CD4-positive, CD25-positive, alpha-beta regulatory T cell (primary cell): ENCODE measurements around the gene RASA4. TPM values are rescaled to one million over a fixed set of nuclear protein-coding genes. Genes with fewer than 3 reads are reported as not detected.
"Not testable (repeated sequence)": the region's sequence is repeated elsewhere in the genome, so short reads cannot be mapped to it uniquely, and the experiment has no call there.

Experiments used
- ATAC-seq, 2 donors: fragments of 150-1000 bp; cut with Tn5 transposase; one replicate each; pipeline ENCODE4 v1.10.0; 2021; ENCODE audit warnings: low read depth in 2 of 2, moderate number of reproducible peaks in 2 of 2, moderate library complexity in 1 of 2
- DNase-seq, 3 donors: peaks; one replicate each; pipeline versions ENCODE4 v3.0.0 to v3.0.0-alpha.2; 2012 to 2022; ENCODE audit warnings: mixed read lengths in 1 of 3
- H3K27ac ChIP-seq: one replicate; pipeline ENCODE4 v1.7.0; 2013; ENCODE audit warnings: mild to moderate bottlenecking, low read length; ENCODE audit not compliant: insufficient read depth, poor library complexity, severe bottlenecking
- H3K27me3 ChIP-seq: one replicate; pipeline ENCODE4 v1.7.0; 2013; ENCODE audit warnings: low read length; ENCODE audit not compliant: control insufficient read depth, insufficient read depth
- H3K36me3 ChIP-seq: one replicate; pipeline ENCODE4 v1.7.0; 2013; ENCODE audit warnings: mild to moderate bottlenecking, low read length, moderate library complexity; ENCODE audit not compliant: control insufficient read depth, insufficient read depth
- H3K4me1 ChIP-seq: 2 replicates; pipeline ENCODE4 v1.7.0; 2013; ENCODE audit warnings: mild to moderate bottlenecking, low read length; ENCODE audit not compliant: insufficient read depth, control insufficient read depth, poor library complexity, severe bottlenecking
- H3K4me3 ChIP-seq: one replicate; pipeline ENCODE4 v1.7.0; 2013; ENCODE audit warnings: low read depth, mild to moderate bottlenecking, low read length, moderate library complexity
- H3K9me3 ChIP-seq, 2 experiments: 1 replicate in 1 of 2; 2 replicates in 1 of 2; pipeline ENCODE4 v1.7.0; 2013; ENCODE audit warnings: low read length in 2 of 2, mild to moderate bottlenecking in 1 of 2, moderate library complexity in 1 of 2; ENCODE audit not compliant: control insufficient read depth in 2 of 2
- H3K27ac Mint-ChIP-seq, 3 donors: one replicate each; pipeline ENCODE4 v1.8.0; 2020 to 2022; ENCODE audit warnings: mild to moderate bottlenecking in 3 of 3, mixed read lengths in 3 of 3, moderate library complexity in 2 of 3
- H3K27me3 Mint-ChIP-seq: one replicate; pipeline ENCODE4 v1.8.0; 2022; ENCODE audit warnings: mild to moderate bottlenecking, mixed read lengths
- H3K36me3 Mint-ChIP-seq: one replicate; pipeline ENCODE4 v1.8.0; 2020; ENCODE audit warnings: mixed read lengths
- H3K4me1 Mint-ChIP-seq, 4 donors: one replicate each; pipeline ENCODE4 v1.8.0; 2020 to 2022; ENCODE audit warnings: mixed read lengths in 4 of 4, mild to moderate bottlenecking in 1 of 4
- H3K4me3 Mint-ChIP-seq, 4 donors: one replicate each; pipeline ENCODE4 v1.8.0; 2020 to 2022; ENCODE audit warnings: mild to moderate bottlenecking in 4 of 4, mixed read lengths in 4 of 4, moderate library complexity in 3 of 4
- H3K9me3 Mint-ChIP-seq, 7 donors: one replicate each; pipeline ENCODE4 v1.8.0; 2020 to 2022; ENCODE audit warnings: mixed read lengths in 7 of 7, mild to moderate bottlenecking in 3 of 7, moderate library complexity in 2 of 7
- polyA plus RNA-seq, 4 donors: library from polyadenylated mRNA; unstranded; fragments of 300-500 nt; fragmentation: Illumina TruSeq; gene quantifications; one replicate each; pipeline ENCODE4 v1.2.3, GENCODE V29; 2021
- total RNA-seq: library from RNA; stranded (reverse); gene quantifications from one replicate; pipeline ENCODE4 v1.2.3, GENCODE V29; 2022

Gene RASA4
- total and polyA plus RNA-seq, 5 donors from 2014 or later, result 17.7 to 67.5 (median 20.2) TPM

- not testable (repeated sequence) for H3K27me3 ChIP-seq, H3K27me3 Mint-ChIP-seq, H3K36me3 ChIP-seq, H3K36me3 Mint-ChIP-seq, H3K9me3 Mint-ChIP-seq, H3K4me3 ChIP-seq, H3K9me3 ChIP-seq, H3K4me1 ChIP-seq, H3K27ac ChIP-seq, H3K4me3 Mint-ChIP-seq, DNase-seq, H3K4me1 Mint-ChIP-seq, H3K27ac Mint-ChIP-seq
- ATAC-seq, result peak in 1 of 2 donors; percentile 33
Observed at GRCh38 chr7:102578486-102578885, 38.1 kb downstream of the RASA4 start.

- H3K27me3 Mint-ChIP-seq, ATAC-seq, DNase-seq, H3K4me1 Mint-ChIP-seq, H3K9me3 ChIP-seq, H3K4me3 Mint-ChIP-seq, H3K4me1 ChIP-seq, H3K27ac Mint-ChIP-seq, H3K36me3 Mint-ChIP-seq, H3K36me3 ChIP-seq, H3K27me3 ChIP-seq, H3K4me3 ChIP-seq, H3K27ac ChIP-seq, H3K9me3 Mint-ChIP-seq: not testable (repeated sequence)
Observed at GRCh38 chr7:102577315-102578240, 39.0 kb downstream of the RASA4 start.

- not testable (repeated sequence) for H3K27ac ChIP-seq, H3K27me3 Mint-ChIP-seq, H3K27ac Mint-ChIP-seq, H3K36me3 Mint-ChIP-seq, H3K4me1 Mint-ChIP-seq, DNase-seq, ATAC-seq, H3K36me3 ChIP-seq, H3K4me1 ChIP-seq, H3K27me3 ChIP-seq, H3K4me3 ChIP-seq, H3K9me3 ChIP-seq, H3K4me3 Mint-ChIP-seq, H3K9me3 Mint-ChIP-seq
Observed at GRCh38 chr7:102576363-102576762, 40.2 kb downstream of the RASA4 start.

- not testable (repeated sequence) for H3K27me3 Mint-ChIP-seq, H3K27ac ChIP-seq, H3K4me3 Mint-ChIP-seq, H3K36me3 Mint-ChIP-seq, H3K4me1 Mint-ChIP-seq, H3K4me3 ChIP-seq, H3K36me3 ChIP-seq, H3K9me3 ChIP-seq, H3K27me3 ChIP-seq, H3K9me3 Mint-ChIP-seq, DNase-seq, H3K27ac Mint-ChIP-seq, H3K4me1 ChIP-seq, ATAC-seq
Observed at GRCh38 chr7:102574607-102575006, 41.9 kb downstream of the RASA4 start.

GRCh38 chr7:102572261-102573239, 44.0 kb downstream of the RASA4 start, which contains the start of gene POLR2J3:
Gene POLR2J3, minus strand, starts transcription at chr7:102572583. Its CDS starts 62 bp downstream, at chr7:102572521.
- H3K4me3 ChIP-seq, H3K4me1 ChIP-seq, H3K4me1 Mint-ChIP-seq, H3K36me3 Mint-ChIP-seq, H3K9me3 Mint-ChIP-seq, H3K36me3 ChIP-seq, H3K9me3 ChIP-seq, H3K27me3 Mint-ChIP-seq, H3K27me3 ChIP-seq: not testable (repeated sequence)
- peak within 1 kb of the TSS; percentile 89 to 95 (median 94) for H3K4me3 Mint-ChIP-seq
- peak; percentile 96 to 97 for ATAC-seq
- peak within 1 kb of the TSS; percentile 55 for H3K27ac ChIP-seq
- DNase-seq, result peak; percentile 89 to 100 (median 99)
- H3K27ac Mint-ChIP-seq, result peak within 1 kb of the TSS; percentile 89 to 92 (median 90)

GRCh38 chr7:102568620-102569019, 47.9 kb downstream of the RASA4 start:
- H3K27me3 Mint-ChIP-seq, DNase-seq, H3K27ac Mint-ChIP-seq: not testable (repeated sequence)

GRCh38 chr7:102550808-102551422, 65.6 kb downstream of the RASA4 start, which contains the start of gene SPDYE2:
Gene SPDYE2, plus strand, starts transcription at chr7:102551226. Its CDS starts 2,030 bp downstream, at chr7:102553256.
- ATAC-seq, H3K36me3 ChIP-seq, H3K27me3 ChIP-seq, H3K27me3 Mint-ChIP-seq, H3K4me1 ChIP-seq, H3K27ac ChIP-seq, H3K27ac Mint-ChIP-seq, H3K36me3 Mint-ChIP-seq, H3K4me1 Mint-ChIP-seq, DNase-seq, H3K4me3 ChIP-seq, H3K4me3 Mint-ChIP-seq, H3K9me3 Mint-ChIP-seq, H3K9me3 ChIP-seq: not testable (repeated sequence)

More at GRCh38 chr7:102568620-102569019, 47.9 kb downstream of the RASA4 start:
- H3K4me3 Mint-ChIP-seq, H3K36me3 Mint-ChIP-seq, H3K36me3 ChIP-seq, H3K27me3 ChIP-seq, H3K4me3 ChIP-seq, H3K9me3 ChIP-seq, H3K4me1 Mint-ChIP-seq, ATAC-seq, H3K27ac ChIP-seq, H3K9me3 Mint-ChIP-seq, H3K4me1 ChIP-seq: not testable (repeated sequence)
